HG03159 (cell line): Measurements from ENCODE around the gene PIK3R2.

Source experiments
- ATAC-seq: cut with Tn5 transposase; IDR thresholded peaks from one replicate; pipeline ENCODE4 v1.9.1; 2021; ENCODE audit warnings: mild to moderate bottlenecking, moderate library complexity; ENCODE audit not compliant: unreplicated experiment

PIK3R2 gene

GRCh38 chr19:18122860-18123795 lies 29.8 kb upstream of the PIK3R2 start:
- no peak for ATAC-seq

- ATAC-seq, result no peak
Measured at GRCh38 chr19:18123819-18124218, 29.1 kb upstream of the PIK3R2 start.

GRCh38 chr19:18126097-18126496 lies 26.9 kb upstream of the PIK3R2 start:
- ATAC-seq, result no peak

GRCh38 chr19:18128044-18128443 lies 24.9 kb upstream of the PIK3R2 start:
- ATAC-seq, result no peak

GRCh38 chr19:18128805-18129204 lies 24.2 kb upstream of the PIK3R2 start:
- ATAC-seq, result no peak

- no peak for ATAC-seq
Measured at GRCh38 chr19:18130523-18131242, 22.3 kb upstream of the PIK3R2 start.

- no peak for ATAC-seq
Measured at GRCh38 chr19:18131841-18132596, 20.9 kb upstream of the PIK3R2 start.

GRCh38 chr19:18135712-18136584 lies 17.0 kb upstream of the PIK3R2 start:
- no peak for ATAC-seq

- ATAC-seq, result no peak
Measured at GRCh38 chr19:18137242-18137641, 15.7 kb upstream of the PIK3R2 start.

- ATAC-seq, result no peak
Measured at GRCh38 chr19:18137657-18138339, 15.2 kb upstream of the PIK3R2 start.

- ATAC-seq, result no peak
Measured at GRCh38 chr19:18140473-18140872, 12.5 kb upstream of the PIK3R2 start.

GRCh38 chr19:18141031-18141430 lies 11.9 kb upstream of the PIK3R2 start:
- no peak for ATAC-seq

GRCh38 chr19:18143902-18144301 lies 9.1 kb upstream of the PIK3R2 start:
- ATAC-seq, result no peak

GRCh38 chr19:18144361-18144760 lies 8.6 kb upstream of the PIK3R2 start:
- no peak for ATAC-seq

- ATAC-seq, result no peak
Measured at GRCh38 chr19:18144906-18145305, 8.1 kb upstream of the PIK3R2 start.

- ATAC-seq, result no peak
Measured at GRCh38 chr19:18145391-18145999, 7.5 kb upstream of the PIK3R2 start.

GRCh38 chr19:18147396-18147795 lies 5.6 kb upstream of the PIK3R2 start:
- no peak for ATAC-seq

- no peak for ATAC-seq
Measured at GRCh38 chr19:18149596-18149975, 3.4 kb upstream of the PIK3R2 start.
